ENCODE measurements around the gene PAPLN.
"Not testable (repeated sequence)": the region's sequence is repeated elsewhere in the genome, so short reads cannot be mapped to it uniquely, and the experiment has no call there.

The PAPLN gene, protein sequence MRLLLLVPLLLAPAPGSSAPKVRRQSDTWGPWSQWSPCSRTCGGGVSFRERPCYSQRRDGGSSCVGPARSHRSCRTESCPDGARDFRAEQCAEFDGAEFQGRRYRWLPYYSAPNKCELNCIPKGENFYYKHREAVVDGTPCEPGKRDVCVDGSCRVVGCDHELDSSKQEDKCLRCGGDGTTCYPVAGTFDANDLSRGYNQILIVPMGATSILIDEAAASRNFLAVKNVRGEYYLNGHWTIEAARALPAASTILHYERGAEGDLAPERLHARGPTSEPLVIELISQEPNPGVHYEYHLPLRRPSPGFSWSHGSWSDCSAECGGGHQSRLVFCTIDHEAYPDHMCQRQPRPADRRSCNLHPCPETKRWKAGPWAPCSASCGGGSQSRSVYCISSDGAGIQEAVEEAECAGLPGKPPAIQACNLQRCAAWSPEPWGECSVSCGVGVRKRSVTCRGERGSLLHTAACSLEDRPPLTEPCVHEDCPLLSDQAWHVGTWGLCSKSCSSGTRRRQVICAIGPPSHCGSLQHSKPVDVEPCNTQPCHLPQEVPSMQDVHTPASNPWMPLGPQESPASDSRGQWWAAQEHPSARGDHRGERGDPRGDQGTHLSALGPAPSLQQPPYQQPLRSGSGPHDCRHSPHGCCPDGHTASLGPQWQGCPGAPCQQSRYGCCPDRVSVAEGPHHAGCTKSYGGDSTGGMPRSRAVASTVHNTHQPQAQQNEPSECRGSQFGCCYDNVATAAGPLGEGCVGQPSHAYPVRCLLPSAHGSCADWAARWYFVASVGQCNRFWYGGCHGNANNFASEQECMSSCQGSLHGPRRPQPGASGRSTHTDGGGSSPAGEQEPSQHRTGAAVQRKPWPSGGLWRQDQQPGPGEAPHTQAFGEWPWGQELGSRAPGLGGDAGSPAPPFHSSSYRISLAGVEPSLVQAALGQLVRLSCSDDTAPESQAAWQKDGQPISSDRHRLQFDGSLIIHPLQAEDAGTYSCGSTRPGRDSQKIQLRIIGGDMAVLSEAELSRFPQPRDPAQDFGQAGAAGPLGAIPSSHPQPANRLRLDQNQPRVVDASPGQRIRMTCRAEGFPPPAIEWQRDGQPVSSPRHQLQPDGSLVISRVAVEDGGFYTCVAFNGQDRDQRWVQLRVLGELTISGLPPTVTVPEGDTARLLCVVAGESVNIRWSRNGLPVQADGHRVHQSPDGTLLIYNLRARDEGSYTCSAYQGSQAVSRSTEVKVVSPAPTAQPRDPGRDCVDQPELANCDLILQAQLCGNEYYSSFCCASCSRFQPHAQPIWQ

DNA sequence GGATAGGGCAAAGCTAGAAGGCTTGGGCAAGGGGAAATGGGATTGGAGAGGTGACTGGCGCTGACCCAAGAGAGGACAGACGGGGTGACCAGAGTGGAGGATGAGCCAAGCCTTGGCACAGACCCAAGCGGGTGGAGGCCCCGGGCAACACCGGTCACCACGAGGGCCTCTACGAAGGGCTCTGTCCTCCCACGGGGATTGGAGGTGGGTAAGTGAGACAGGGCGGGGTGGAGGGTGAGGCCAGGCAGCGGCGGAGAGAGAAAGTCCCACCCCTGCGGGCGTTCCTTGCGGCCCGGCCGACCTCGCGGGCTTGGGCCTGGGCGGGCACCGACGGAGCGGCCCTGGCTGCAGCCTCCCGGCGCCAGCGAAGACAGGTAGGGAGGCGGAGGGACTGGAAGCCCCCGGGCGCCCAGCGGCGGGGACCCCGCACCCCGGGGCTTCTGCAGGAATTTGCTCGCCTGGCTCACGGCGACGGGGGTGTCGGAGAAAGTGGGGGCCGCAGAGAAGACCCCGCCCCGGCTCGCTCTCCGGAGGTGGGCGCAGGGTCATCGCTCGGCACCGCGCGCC is at the start of gene PAPLN:
PAPLN (plus strand) TSS at position 288 of the 567 bp plus-strand sequence. CDS start 2,273 bp downstream, outside the sequence.
- peak in 1 of 2 donors; percentile 20 for DNase-seq

DNA sequence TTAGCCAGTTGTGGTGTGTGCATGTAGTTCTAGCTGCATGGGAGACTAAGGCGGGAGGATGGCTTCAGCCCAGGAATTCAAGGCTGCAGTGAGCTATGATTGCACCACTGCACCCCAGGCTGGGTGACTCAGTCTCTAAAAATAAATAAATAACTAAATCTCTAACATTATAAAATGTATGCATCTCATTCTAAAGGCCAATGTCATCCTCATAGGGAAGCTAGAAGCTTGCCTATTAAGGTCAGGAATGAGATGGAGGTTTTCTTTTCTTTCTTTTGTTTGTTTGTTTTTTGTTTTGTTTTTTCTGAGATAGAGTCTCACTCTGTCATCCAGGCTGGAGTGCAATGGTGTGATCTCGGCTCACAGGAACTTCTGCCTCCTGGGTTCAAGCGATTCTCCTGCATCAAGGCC is 48.8 kb upstream of the PAPLN start:
- no peak for DNase-seq

DNA sequence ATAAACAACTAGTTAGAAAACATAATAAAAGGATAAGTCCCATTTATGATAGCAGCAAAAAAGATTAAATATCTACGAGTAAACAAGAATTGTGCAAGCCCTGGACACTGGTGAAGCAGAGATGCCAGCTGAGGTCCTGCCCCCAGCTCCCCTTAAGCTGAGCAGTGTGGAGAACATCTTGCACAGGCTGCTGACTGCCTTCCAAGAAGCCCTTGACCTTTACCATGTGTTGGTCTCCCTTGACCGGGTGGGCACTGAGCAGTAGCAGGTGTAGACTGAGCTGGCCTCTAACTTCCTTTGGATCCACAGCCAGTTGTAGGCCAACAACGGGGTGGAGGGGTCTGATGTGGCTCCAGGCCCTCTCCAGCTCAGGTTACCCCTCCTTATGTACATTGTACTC is 47.7 kb upstream of the PAPLN start:
- DNase-seq, result no peak

DNA sequence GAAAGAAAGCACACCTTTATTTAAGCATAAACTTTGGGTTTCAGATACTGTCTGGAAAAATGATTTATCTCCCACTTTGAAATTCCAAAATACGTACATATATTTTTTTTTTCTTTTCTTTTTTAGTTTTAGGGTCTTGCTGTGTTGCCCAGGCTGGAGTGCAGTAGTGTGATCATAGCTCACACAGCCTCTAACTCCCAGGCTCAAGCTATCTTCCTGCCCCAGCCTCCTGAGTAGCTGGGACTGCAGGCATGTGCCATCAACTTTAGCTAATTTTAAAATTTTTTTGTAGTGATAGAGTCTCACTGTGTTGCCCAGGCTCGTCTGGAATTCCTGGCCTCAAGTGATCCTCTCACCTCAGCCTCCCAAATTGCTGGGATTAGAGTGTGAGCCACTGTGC is 45.9 kb upstream of the PAPLN start:
- no peak for DNase-seq

DNA sequence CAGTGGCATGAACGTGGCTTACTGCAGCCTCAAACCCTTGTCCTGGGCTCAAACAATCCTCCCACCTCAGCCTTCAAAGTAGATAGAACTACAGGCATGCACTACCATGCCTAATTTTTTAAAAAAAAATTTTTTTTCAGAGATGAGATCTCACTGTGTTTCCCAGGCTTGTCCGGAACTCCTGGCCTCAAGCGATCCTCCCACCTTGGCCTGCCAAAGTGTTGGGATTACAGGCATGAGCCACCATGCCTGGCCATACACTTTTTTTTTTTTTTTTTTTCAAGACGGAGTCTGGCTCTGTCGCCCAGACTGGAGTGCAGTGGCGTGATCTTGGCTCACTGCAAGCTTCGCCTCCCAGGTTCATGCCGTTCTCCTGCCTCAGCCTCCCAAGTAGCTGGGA is 43.0 kb upstream of the PAPLN start:
- DNase-seq, result not testable (repeated sequence)

DNA sequence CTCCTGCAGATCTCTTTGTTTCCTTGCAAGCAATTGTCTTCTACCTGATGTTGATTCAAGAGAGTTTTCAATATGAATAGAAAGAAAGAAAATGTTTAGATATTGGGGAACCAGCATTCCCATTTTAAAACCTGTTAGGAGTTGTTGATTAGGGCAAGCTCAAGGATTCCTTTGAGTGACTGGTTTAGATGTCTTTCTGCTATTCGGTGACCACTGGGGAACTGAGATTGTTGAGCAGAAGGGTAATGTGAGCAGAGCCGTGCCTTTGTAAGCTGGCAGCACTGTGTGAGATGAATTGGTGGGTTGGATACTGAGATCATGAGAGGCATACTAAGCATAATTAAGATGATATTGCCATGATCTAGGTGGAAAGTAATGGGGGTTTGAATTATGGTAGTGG is 39.1 kb upstream of the PAPLN start:
- no peak for DNase-seq

DNA sequence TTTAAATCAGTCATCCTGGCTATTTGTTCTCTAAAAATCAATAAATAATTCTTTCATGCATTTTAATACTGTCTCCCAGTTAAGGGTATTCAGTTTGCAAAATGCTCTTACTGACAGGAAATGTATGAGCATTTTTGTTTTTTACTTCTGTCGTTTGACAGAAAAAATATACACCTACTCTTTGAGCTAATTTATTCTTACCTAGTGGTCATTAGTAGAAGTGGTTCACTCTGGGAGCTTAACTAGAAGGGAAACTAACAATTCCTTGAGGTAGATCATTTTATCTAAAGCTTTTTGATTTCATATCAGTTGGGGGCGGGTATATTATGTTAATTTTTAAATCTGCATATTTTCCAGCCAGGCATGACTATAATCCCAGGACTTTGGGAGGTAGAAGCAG is 33.8 kb upstream of the PAPLN start:
- DNase-seq, result no peak

DNA sequence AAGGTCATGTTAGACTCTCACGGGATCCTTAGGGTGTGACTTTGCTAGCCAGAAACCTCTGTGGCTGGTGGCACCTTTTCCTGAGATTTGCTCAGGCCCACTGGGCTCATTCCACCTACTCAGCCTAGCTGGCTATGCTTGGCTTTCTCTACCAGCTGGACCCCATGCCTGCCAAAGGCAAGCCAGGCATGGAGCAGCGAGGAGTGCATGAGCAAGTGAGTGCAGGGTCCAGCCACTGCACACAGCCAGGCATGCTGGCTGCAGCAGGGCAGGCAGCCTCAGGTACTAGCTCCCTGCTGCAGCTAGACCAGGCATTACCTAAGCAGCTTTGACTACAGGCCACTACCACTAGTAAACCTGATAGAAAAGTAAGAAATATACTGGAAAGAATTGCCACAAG is 29.7 kb upstream of the PAPLN start:
- DNase-seq, result no peak

DNA sequence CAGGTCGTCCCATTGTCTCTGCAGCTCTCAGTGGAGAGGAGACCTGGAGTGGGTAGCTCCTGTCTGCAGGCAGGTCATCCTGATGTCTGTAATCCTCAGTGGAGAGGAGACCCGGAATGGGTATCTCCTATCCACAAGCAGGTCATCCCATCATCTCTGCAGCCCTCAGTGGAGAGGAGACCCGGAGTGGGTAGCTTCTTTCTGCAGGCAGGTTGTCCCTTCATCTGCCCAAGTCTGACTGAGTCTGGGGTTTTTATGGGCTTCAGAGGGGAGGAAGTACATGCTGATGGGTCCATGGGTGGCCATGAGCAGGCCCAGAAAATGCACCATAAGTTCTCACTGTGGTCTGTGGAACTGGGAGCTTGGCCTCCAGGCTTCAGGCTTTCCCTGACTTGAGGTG is 28.9 kb upstream of the PAPLN start:
- DNase-seq, result no peak

DNA sequence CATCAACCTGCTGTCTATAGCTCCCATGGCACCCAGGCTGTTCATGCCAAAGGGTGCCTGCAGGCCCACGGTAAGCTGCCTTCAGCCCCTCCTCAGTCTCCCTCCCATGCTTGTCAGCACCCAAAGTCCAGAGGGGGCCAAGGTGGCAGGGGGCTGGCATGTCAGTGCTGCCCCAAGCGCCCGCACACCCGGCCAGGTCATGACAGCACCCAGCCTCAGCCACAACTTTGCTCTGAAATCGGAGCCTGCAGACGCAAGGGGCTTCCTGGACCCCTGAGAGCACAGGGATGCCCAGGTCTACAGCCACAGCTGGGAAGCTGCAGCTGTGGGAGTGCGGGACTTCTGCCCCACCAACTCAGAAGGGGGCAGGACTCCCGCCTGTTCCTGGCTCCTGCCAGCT is 28.5 kb upstream of the PAPLN start:
- no peak for DNase-seq

DNA sequence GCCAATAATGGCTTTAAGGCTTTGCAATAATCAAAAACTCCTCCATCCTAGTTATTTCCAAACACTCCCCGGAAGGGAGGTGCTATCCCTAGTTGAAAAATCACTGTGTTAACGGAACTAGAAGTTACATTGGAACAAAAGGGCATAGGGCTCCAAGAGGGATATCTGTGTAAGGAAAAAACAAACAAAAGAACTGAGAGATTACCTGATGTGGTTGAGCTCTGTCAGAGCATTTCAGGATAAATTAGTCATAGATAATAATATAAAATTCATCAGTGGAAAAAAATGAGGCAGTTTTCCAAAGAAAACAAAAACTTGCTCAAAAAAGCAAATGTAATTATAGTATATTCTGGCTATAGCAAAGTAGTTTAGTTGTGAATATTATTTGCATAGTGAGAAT is 27.4 kb upstream of the PAPLN start:
- no peak for DNase-seq

DNA sequence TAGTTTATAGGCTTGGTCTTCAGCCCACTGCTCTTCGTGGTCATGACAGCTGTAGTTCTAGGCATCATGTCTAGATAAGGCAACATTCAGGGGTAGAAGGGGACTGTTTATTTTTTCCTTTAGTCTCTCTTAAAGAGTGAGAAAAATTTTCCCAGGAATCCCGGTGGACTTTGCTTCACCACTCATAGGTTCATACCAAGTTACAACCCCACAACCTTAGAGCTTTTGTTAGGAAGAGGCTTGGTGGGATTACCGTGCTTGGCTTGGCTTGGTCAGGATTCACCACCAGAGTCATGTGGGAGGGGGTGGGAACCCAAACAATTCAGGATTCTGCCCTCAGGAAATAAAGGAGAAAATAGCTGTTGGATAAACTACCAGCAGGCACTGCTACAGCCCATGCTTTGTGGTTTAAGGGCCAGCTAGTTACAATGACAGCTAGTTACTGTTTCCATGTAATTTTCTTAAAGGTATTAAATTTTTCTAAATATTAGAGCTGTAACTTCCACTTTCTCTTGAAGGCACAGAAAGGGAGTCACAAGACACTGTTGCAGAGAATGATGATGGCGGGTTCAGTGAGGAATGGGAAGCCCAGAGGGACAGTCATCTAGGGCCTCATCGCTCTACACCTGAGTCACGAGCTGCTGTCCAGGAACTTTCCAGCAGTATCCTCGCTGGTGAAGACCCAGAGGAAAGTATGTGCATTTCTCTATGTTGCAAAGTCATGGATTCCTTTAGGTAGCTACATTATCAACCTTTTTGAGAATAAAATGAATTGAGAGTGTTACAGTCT is 25.9 kb upstream of the PAPLN start:
- no peak for DNase-seq

DNA sequence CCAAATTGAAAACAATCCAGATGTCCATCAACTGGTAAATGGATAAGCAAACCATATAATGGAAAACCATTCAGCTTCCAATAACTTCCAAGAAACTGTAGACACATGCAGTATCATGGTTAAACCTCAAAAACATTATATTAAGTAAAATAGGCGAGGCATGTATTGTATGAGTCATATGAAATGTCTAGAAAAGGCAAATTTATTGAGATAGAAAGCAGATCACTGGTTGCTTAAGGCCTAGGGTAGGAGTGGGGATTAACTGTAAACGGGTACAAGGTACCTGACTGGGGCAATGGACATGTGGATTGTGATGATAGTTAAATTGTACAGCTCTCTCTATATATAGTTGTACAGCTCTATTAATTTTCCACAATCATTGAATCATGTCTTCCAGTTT is 21.3 kb upstream of the PAPLN start:
- DNase-seq, result no peak

DNA sequence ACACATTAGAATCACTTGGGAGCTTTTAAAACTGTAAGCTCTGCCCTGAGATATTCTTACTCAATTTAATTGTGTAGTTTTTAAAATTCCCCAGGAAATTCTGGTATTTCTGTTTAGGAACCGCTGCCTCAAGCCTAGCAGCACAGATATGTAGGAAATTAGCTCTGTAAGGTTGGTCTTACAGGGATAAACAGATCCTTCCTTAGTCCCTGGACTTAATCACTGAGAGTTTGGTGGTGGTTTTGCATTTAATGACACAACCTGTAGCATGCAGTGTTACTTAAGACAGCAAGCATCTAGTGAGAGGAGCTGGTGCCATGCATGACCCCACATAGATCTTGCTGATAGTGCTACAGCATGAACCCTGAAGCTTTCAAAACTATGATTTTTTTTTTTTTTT is 19.9 kb upstream of the PAPLN start:
- no peak for DNase-seq

DNA sequence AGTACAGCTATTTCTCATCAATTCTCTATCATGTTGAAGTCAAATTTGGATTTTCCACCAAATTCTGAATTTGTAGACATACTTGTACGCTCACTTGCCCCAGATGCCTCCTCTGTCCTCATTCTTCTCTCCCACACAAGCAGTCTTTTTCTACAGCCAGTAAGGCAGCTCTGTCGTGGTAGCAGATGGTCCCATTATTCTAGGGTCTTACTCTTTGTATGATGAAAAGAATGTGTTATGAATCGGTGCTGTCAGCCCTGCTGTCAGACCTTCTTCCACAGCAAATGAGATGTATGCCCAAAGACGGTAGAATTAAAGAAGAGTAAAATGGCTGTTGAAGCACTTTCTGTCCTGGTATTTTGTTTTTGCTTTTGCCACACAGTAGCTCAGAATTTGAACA is 17.2 kb upstream of the PAPLN start:
- DNase-seq, result no peak

DNA sequence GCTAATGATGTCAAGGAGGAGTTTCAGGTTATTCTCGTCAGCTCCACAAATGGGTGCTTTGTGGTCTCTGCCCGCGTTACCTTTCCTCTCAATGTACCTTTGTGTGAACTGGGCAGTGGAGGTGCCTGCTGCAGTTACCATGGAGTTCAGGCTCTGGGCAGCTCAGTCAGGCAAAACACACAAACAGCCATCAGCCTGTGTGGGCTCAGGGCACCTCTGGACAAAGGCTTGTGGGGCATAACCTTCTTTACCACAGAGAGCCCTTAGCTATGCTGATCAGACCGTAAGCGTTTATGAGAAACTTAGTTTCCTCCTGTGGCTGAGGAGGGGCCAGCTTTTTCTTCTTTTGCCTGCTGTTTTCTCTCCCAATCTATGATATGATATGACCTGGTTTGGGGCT is 16.7 kb upstream of the PAPLN start:
- no peak for DNase-seq

DNA sequence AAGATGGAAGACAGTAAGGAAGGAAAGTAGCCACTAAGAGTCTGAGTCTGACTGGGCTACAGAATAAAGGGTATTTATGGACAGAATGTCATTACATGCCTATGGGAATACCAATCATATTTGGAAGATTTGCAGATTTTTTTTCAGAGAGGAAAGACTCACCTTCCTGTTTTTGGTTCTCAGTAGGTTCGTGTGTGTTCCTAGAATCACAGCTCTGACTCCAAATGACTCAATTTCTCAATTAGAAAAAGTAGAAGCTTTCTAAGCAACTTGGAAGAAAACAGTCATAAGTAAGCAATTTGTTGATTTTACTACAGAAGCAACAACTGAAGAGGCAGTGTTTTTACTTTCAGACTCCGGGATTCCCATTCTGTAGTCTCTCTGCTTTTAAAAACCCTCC is 15.4 kb upstream of the PAPLN start:
- no peak for DNase-seq

DNA sequence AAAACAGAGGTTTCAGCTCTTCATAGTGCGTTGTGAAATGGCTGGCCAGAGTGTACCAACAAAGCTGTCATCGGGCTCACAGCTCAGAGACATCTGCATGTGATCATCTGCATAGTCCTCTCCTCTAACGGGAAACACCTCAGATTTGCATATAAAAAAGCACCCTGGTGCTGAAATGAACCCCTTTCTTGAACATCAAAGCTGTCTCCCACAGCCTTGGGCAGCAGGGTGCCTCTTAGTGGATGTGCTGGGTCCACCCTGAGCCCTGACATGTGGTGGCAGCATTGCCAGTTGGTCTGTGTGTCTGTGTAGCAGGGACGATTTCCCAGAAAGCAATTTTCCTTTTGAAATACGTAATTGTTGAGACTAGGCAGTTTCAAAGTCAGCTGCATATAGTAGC is 14.3 kb upstream of the PAPLN start:
- peak in 1 of 2 donors; percentile 2 for DNase-seq

DNA sequence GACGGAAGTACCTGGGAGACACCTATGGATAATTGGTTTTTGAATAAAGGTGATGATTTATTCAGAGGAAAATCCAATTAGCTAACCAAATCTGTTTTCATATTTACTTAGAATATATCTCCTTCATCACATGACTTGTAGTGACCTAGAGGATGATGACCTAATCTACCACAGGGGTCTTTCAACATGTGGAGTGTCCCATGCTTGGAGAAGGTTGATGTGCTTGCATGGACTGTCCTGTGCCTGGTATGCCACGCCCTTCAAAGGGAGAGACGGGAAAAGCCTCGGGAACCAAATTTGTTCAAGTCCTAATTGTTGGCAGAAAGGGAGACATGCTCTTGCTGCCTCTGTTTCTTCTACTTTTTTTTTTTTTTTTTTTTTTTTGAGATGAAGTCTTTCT is 11.8 kb upstream of the PAPLN start:
- no peak for DNase-seq

DNA sequence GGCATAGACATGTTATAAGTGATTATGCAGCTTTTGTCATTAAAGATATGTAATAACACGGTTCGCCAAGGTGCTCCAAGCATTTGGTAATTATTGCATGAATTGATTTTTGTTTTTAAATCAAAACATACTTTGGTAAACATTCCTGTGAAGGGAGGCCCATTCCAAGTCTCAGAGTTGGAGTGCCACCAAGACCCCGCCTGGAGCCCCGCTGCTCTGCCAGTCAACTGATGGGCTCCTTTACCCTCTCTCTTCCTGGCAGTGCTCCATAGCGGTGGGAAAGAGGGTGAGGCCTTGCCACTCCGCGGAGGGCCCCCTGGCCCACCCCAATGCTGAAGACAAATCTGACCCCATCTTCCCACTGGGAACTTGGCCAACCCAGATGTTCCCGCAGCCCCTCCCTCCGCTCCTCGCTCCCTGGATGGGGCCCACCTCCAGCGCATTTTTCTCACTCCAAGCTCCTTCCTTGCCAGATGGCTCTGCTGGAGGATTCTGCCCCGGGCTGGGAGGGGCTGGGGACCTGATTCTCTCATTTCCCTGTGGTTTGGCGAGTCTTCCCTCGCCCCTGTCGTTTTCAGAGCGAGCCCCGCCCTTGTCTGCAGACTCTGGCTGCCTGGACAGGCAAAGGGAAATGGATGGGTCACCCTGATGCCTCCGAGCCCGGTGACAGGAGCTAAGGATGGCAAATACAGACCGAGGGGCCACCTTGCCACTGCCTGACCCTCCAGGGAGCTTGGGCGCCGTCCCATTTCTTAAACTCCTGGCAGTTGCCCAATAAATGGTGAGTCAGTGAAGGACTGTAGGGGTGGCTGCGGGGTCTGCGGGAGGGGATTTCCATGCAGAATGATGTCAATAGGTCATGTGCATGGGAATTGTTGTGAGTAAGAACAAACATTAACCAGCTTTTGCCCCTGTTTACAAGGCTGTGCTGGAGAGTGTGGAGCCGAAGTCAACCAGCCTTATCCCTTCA is 9.2 kb upstream of the PAPLN start:
- no peak for DNase-seq

DNA sequence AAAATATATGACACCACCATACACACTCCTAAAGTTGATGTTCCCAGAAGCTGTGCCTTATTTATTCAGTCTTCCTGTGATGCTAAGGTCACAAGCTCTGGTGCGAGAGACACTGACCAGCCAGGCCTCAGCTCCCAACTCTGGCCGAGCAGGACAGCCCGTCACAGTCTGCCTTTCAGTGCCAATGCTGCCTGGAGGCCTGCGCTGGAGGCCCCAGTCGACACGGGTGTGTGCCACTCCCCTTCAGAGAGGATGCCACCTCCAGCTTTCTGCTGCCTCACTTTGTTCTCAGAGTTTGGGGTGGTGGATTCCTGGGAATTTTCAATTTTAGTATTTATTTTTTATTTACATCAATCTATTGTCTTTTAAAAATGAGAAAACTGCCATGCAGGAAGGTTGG is 7.3 kb upstream of the PAPLN start:
- DNase-seq, result no peak

All from CD4-positive, alpha-beta T cell treated with Interferon alpha-2 for 1 hour (primary cell).